HCT116 (cell line): ENCODE measurements around the gene VPS39. TPM values are rescaled to one million over a fixed set of nuclear protein-coding genes. Genes with fewer than 3 reads are reported as not detected.

Source experiments
- ATAC-seq: fragments of 200-7000 bp; cut with Tn5 transposase; 2 replicates; pipeline ENCODE4 v1.9.1; 2020; ENCODE audit warnings: mild to moderate bottlenecking, moderate library complexity
- BruUV-seq: library from RNA; stranded (reverse); fragments of 400-500 nt; replicated peaks from 2 replicates; lab custom pipeline; 2021; lab: Mats Ljungman, UMichigan
- CTCF ChIA-PET: fragments of 300-600 bp; sonication (Branson Sonifier 250); formaldehyde crosslinking; loops from one replicate; lab custom pipeline; 2021; ENCODE audit warnings: antibody characterized with exemption; lab: Charles Lee
- POLR2A ChIA-PET: fragments of 300-600, 350-600 bp; sonication (Branson Sonifier 250); formaldehyde crosslinking; loops from one replicate; lab custom pipeline; 2021; ENCODE audit warnings: antibody characterized with exemption; lab: Charles Lee
- RAD21 ChIA-PET, 2 experiments: fragments of 300-600 bp; sonication (Branson Sonifier 250); formaldehyde crosslinking; loops; one replicate each; lab custom pipeline; 2023; ENCODE audit warnings: low total read pairs in 2 of 2; ENCODE audit not compliant: uncharacterized antibody in 2 of 2, unreplicated experiment in 2 of 2, low non-redundant PET in 1 of 2; lab: Charles Lee
- DNase-seq: peaks from one replicate; pipeline ENCODE4 v3.0.0-alpha.2; 2010; ENCODE audit warnings: low read depth, low spot score
- H2AFZ ChIP-seq: fragments of 200-600 bp; shearing (Covaris generic), sonication (generic); 2 replicates; pipeline ENCODE4 v1.6.1; 2017; ENCODE audit warnings: low read depth, mixed run types, mixed read lengths, antibody characterized with exemption, low read length; ENCODE audit not compliant: poor library complexity, severe bottlenecking
- H3K27ac ChIP-seq: 2 replicates; pipeline ENCODE4 v1.5.1; 2012; ENCODE audit warnings: low read depth, low read length
- H3K27me3 ChIP-seq: fragments of 200-600 bp; sonication (generic); 2 replicates; pipeline ENCODE4 v1.6.1; 2016; ENCODE audit warnings: mixed run types, low read length, mixed read lengths; ENCODE audit not compliant: insufficient read depth
- H3K36me3 ChIP-seq, 2 experiments: fragments of 200-500 bp in 1 of 2; fragments of 200-600 bp in 1 of 2; sonication (Bioruptor generic) in 1 of 2; sonication (generic) in 1 of 2; 2 replicates each; pipeline versions ENCODE4 v1.5.1 to v1.6.1; 2014 to 2016; ENCODE audit warnings: low read length in 2 of 2, inconsistent platforms in 1 of 2, mixed read lengths in 1 of 2, mixed run types in 1 of 2; ENCODE audit not compliant: insufficient read depth in 2 of 2, control insufficient read depth in 1 of 2
- H3K4me1 ChIP-seq, 2 experiments: fragments of 200-600 bp in 1 of 2; sonication (generic) in 1 of 2; 2 replicates each; pipeline versions ENCODE4 v1.5.1 to v1.6.1; 2012 to 2017; ENCODE audit warnings: low read length in 2 of 2, inconsistent platforms in 1 of 2, mild to moderate bottlenecking in 1 of 2, mixed read lengths in 1 of 2, mixed run types in 1 of 2, moderate library complexity in 1 of 2; ENCODE audit not compliant: insufficient read depth in 2 of 2, control insufficient read depth in 1 of 2
- H3K4me2 ChIP-seq: fragments of 200-600 bp; sonication (generic); 2 replicates; pipeline ENCODE4 v1.6.1; 2017; ENCODE audit warnings: mixed run types, low read length, mixed read lengths
- H3K4me3 ChIP-seq, 2 experiments: fragments of 200-600 bp in 1 of 2; sonication (generic) in 1 of 2; replicated peaks in 1 of 2; 2 replicates each; pipeline ENCODE4 v1.5.1; 2011 to 2016; ENCODE audit warnings: low read length in 2 of 2, control low read depth in 1 of 2, low read depth in 1 of 2, mild to moderate bottlenecking in 1 of 2, mixed read lengths in 1 of 2, mixed run types in 1 of 2
- H3K79me2 ChIP-seq: fragments of 200-600 bp; sonication (generic); 2 replicates; pipeline ENCODE4 v1.6.1; 2017; ENCODE audit warnings: mild to moderate bottlenecking, mixed run types, low read length, moderate library complexity, mixed read lengths; ENCODE audit not compliant: insufficient read depth
- H3K9ac ChIP-seq: fragments of 200-600 bp; sonication (generic); 2 replicates; pipeline ENCODE4 v1.6.1; 2016; ENCODE audit warnings: low read length, mixed read lengths
- H3K9me2 ChIP-seq: fragments of 200-600 bp; sonication (generic), shearing (Covaris generic); 2 replicates; pipeline ENCODE4 v1.6.1; 2017; ENCODE audit warnings: mixed run types, mild to moderate bottlenecking, moderate library complexity; ENCODE audit not compliant: insufficient read depth
- H3K9me3 ChIP-seq, 2 experiments: fragments of 200-500 bp in 1 of 2; fragments of 200-600 bp in 1 of 2; sonication (Bioruptor generic) in 1 of 2; sonication (generic) in 1 of 2; 2 replicates each; pipeline ENCODE4 v1.6.1; 2014 to 2017; ENCODE audit warnings: low read length in 2 of 2, mixed read lengths in 2 of 2, inconsistent platforms in 1 of 2, low read depth in 1 of 2, mild to moderate bottlenecking in 1 of 2, mixed run types in 1 of 2, moderate library complexity in 1 of 2; ENCODE audit not compliant: control insufficient read depth in 1 of 2, insufficient read depth in 1 of 2
- H4K20me1 ChIP-seq: fragments of 200-600 bp; sonication (generic), shearing (Covaris generic); 2 replicates; pipeline ENCODE4 v1.6.1; 2017; ENCODE audit warnings: mixed run types, mild to moderate bottlenecking, moderate library complexity; ENCODE audit not compliant: insufficient read depth
- ATF3 ChIP-seq: IDR thresholded peaks from 2 replicates; pipeline ENCODE4 v1.6.1; 2012
- CBX3 ChIP-seq: IDR thresholded peaks from 2 replicates; pipeline ENCODE4 v1.6.1; 2012; ENCODE audit warnings: low read depth
- CEBPB ChIP-seq: IDR thresholded peaks from 2 replicates; pipeline ENCODE4 v1.6.1; 2012; ENCODE audit warnings: low read depth
- CTCF ChIP-seq, 3 experiments: fragments of 200-600 bp in 1 of 3; sonication (generic) in 1 of 3; IDR thresholded peaks in 2 of 3; conservative IDR thresholded peaks in 1 of 3; 2 replicates each; pipeline ENCODE4 v1.5.1; 2012 to 2017; ENCODE audit warnings: low read depth in 2 of 3, low read length in 2 of 3, antibody characterized with exemption in 1 of 3, borderline replicate concordance in 1 of 3, control low read depth in 1 of 3, mild to moderate bottlenecking in 1 of 3, mixed read lengths in 1 of 3, mixed run types in 1 of 3, moderate library complexity in 1 of 3; ENCODE audit not compliant: insufficient read depth in 1 of 3
- ELF1 ChIP-seq: IDR thresholded peaks from 2 replicates; pipeline ENCODE4 v1.6.1; 2012; ENCODE audit warnings: low read depth, borderline replicate concordance
- EZH2 ChIP-seq: fragments of 200-600 bp; sonication (generic); IDR thresholded peaks from 2 replicates; pipeline ENCODE4 v1.6.1; 2017; ENCODE audit warnings: antibody characterized with exemption, mixed run types
- EZH2phosphoT487 ChIP-seq: fragments of 200-600 bp; IDR thresholded peaks from 2 replicates; pipeline ENCODE4 v1.6.1; 2018; ENCODE audit warnings: antibody characterized with exemption, borderline replicate concordance
- JUND ChIP-seq: IDR thresholded peaks from 2 replicates; pipeline ENCODE4 v1.6.1; 2012
- MAX ChIP-seq: IDR thresholded peaks from 2 replicates; pipeline ENCODE4 v1.6.1; 2012
- POLR2A ChIP-seq: IDR thresholded peaks from 2 replicates; pipeline ENCODE4 v1.7.0; 2011; ENCODE audit warnings: borderline replicate concordance; ENCODE audit not compliant: insufficient read depth, insufficient read length; ENCODE audit errors: extremely low read depth
- POLR2AphosphoS5 ChIP-seq: IDR thresholded peaks from 2 replicates; pipeline ENCODE4 v1.6.1; 2011; ENCODE audit warnings: mild to moderate bottlenecking, low read depth, low read length, moderate library complexity
- RAD21 ChIP-seq: IDR thresholded peaks from 2 replicates; pipeline ENCODE4 v1.6.1; 2012; ENCODE audit warnings: low read depth, mild to moderate bottlenecking
- REST ChIP-seq: IDR thresholded peaks from 2 replicates; pipeline ENCODE4 v1.6.1; 2012; ENCODE audit warnings: low read depth
- SIN3A ChIP-seq: IDR thresholded peaks from 2 replicates; pipeline ENCODE4 v1.6.1; 2012; ENCODE audit warnings: low read depth
- SP1 ChIP-seq: IDR thresholded peaks from 2 replicates; pipeline ENCODE4 v1.6.1; 2012; ENCODE audit warnings: low read depth
- TCF7L2 ChIP-seq: IDR thresholded peaks from 2 replicates; pipeline ENCODE4 v1.7.0; 2011; ENCODE audit warnings: borderline replicate concordance, inconsistent platforms; ENCODE audit not compliant: insufficient read depth, insufficient read length; ENCODE audit errors: extremely low read depth
- YY1 ChIP-seq: IDR thresholded peaks from 2 replicates; pipeline ENCODE4 v1.6.1; 2011; ENCODE audit warnings: low read length, low read depth, moderate library complexity, mild to moderate bottlenecking; ENCODE audit not compliant: insufficient replicate concordance; ENCODE audit errors: extremely low read depth
- ZBTB33 ChIP-seq: IDR thresholded peaks from 2 replicates; pipeline ENCODE4 v1.6.1; 2011; ENCODE audit warnings: mild to moderate bottlenecking, low read length, moderate library complexity; ENCODE audit not compliant: insufficient replicate concordance; ENCODE audit errors: extremely low read depth
- ZFX ChIP-seq: fragments of 450-650 bp; IDR thresholded peaks from 2 replicates; pipeline ENCODE4 v1.6.1; 2017
- ZNF274 ChIP-seq: fragments of 200-500 bp; sonication (Bioruptor generic); IDR thresholded peaks from 2 replicates; pipeline ENCODE4 v1.6.1; 2014; ENCODE audit warnings: mild to moderate bottlenecking, low read depth, low read length, inconsistent platforms
- intact Hi-C: fragments of 100-400 bp; cut with micrococcal nuclease; formaldehyde crosslinking; loops from 2 replicates; pipeline ENCODE4 v1.10.0; 2022
- total RNA-seq: library from RNA; stranded (reverse); gene quantifications from one replicate; pipeline ENCODE4 v1.2.1, GENCODE V29; 2021; ENCODE audit not compliant: unreplicated experiment

The VPS39 gene
- total RNA-seq, 1 experiment from 2014 or later, result 40.1 TPM

- DNase-seq (no peak), ATAC-seq (no peak)
- BruUV-seq, result no TSS peak
- intact Hi-C loops, result no loop called here
- no peaks in the 10 kb centered on the region for H3K27me3 ChIP-seq
- H3K79me2 ChIP-seq, result peaks cover 11% of the 10 kb centered on the region; the same call in 1 of the 2 replicates
- H3K4me3 ChIP-seq, result no peak overlapping the region
- no peak overlapping the region for H3K27ac ChIP-seq
- TF ChIP-seq CTCF (IDR thresholded peaks at IDR 0.05 in 2 of 3, conservative IDR thresholded peaks at IDR 0.05 in 1 of 3; ENCODE audit: borderline replicate concordance in 1 of 3, insufficient read depth in 1 of 3, low read depth in 2 of 3, low read length in 2 of 3), result no peak
- no peak for TF ChIP-seq SP1
- TF ChIP-seq EZH2phosphoT487, result no peak
- TF ChIP-seq MAX, result no peak
- no peak for TF ChIP-seq CBX3
- TF ChIP-seq POLR2AphosphoS5, result no peak
- TF ChIP-seq REST, result no peak
- no peak for TF ChIP-seq CEBPB
- TF ChIP-seq ZBTB33, result no peak
- TF ChIP-seq ATF3, result no peak
- no peak for TF ChIP-seq JUND
- TF ChIP-seq POLR2A, result no peak
- TF ChIP-seq EZH2, result no peak
- TF ChIP-seq YY1, result no peak
- no peak for TF ChIP-seq ELF1
- no peak for TF ChIP-seq ZNF274
- TF ChIP-seq ZFX, result no peak
- TF ChIP-seq RAD21, result no peak
- TF ChIP-seq SIN3A, result no peak
- no peak for TF ChIP-seq TCF7L2
- H3K9ac ChIP-seq, result no peak overlapping the region
- no peaks in the 10 kb centered on the region for H3K9me3 ChIP-seq
- ChIA-PET CTCF (no interaction called here), RAD21 (no interaction called here), POLR2A (no interaction called here)
- no peaks in the 10 kb centered on the region for H3K4me1 ChIP-seq
- H2AFZ ChIP-seq, result no peak overlapping the region
- peaks cover 9% of the 10 kb centered on the region; the same call in 1 of the 2 replicates for H4K20me1 ChIP-seq
- no peaks in the 10 kb centered on the region for H3K9me2 ChIP-seq
- peaks cover 9 to 14% of the 10 kb centered on the region in 2 experiments; a peak in 3 of 4 replicates for H3K36me3 ChIP-seq
- no peak overlapping the region for H3K4me2 ChIP-seq
These were observed 32.7 kb upstream of the VPS39 start for GRCh38 chr15:42240823-42241222.
